HL-60 (cell line): ENCODE results near the gene HPS5.
A peak's percentile ranks its signal among the peaks of the same experiment; 100 is the strongest.

Source experiments
- DNase-seq, 2 experiments: peaks; one replicate each; pipeline ENCODE4 v3.0.0-alpha.2; 2010 to 2020; ENCODE audit warnings: low read depth in 1 of 2, low spot score in 1 of 2
- H3K27ac ChIP-seq: fragments of 250-450 bp; sonication (Bioruptor Pico); replicated peaks from 2 replicates; pipeline ENCODE4 v1.5.1; 2020; ENCODE audit warnings: mild to moderate bottlenecking, moderate library complexity
- H3K27me3 ChIP-seq: fragments of 250-450 bp; sonication (Bioruptor Pico); 2 replicates; pipeline ENCODE4 v1.5.1; 2021; ENCODE audit warnings: mild to moderate bottlenecking, moderate library complexity; ENCODE audit not compliant: insufficient read depth, poor library complexity, severe bottlenecking
- H3K4me3 ChIP-seq: replicated peaks from 2 replicates; pipeline ENCODE4 v1.5.1; 2011; ENCODE audit warnings: mild to moderate bottlenecking, control low read depth, low read length; ENCODE audit not compliant: insufficient read depth
- GABPA ChIP-seq: IDR thresholded peaks from 2 replicates; pipeline ENCODE4 v1.6.1; 2012; ENCODE audit warnings: low read depth
- POLR2AphosphoS5 ChIP-seq: IDR thresholded peaks from 2 replicates; pipeline ENCODE4 v1.6.1; 2012; ENCODE audit warnings: low read depth
- SPI1 ChIP-seq: IDR thresholded peaks from 2 replicates; pipeline ENCODE4 v1.6.1; 2012; ENCODE audit warnings: low read depth, mild to moderate bottlenecking, borderline replicate concordance
- TF ChIP-seq, protein P1 (sequence below): IDR thresholded peaks from 2 replicates; pipeline ENCODE4 v1.6.1; 2012; ENCODE audit warnings: low read depth; ENCODE audit not compliant: insufficient replicate concordance
- TF ChIP-seq, protein P2 (sequence below): IDR thresholded peaks from one replicate; pipeline ENCODE4 v1.5.1; 2011; ENCODE audit warnings: low read length, control low read depth, inconsistent platforms; ENCODE audit not compliant: insufficient read depth

HPS5 gene

DNA sequence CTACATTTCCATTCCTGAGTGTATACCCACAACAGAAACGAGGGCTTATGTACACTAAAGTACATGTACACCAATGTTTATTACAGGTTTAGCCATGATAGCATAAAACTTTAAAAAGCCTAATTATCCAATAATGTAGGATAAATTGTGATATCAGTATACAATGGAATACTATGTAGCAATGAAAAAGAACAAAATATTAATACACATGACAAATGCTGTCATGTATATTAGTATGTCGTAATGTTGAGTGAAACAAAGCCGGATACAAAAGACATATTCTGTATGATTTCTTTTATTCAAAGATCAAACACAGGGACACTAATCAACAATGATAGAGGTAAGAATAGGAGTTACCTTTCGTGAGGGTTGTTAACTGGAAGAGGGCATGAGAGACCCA lies 88.0 kb downstream of the HPS5 start:
- H3K27me3 ChIP-seq = peaks cover 2% of the 10 kb centered on the region
- TF ChIP-seq SPI1 = no peak
- TF ChIP-seq POLR2AphosphoS5 = no peak
- TF ChIP-seq, protein P1, sequence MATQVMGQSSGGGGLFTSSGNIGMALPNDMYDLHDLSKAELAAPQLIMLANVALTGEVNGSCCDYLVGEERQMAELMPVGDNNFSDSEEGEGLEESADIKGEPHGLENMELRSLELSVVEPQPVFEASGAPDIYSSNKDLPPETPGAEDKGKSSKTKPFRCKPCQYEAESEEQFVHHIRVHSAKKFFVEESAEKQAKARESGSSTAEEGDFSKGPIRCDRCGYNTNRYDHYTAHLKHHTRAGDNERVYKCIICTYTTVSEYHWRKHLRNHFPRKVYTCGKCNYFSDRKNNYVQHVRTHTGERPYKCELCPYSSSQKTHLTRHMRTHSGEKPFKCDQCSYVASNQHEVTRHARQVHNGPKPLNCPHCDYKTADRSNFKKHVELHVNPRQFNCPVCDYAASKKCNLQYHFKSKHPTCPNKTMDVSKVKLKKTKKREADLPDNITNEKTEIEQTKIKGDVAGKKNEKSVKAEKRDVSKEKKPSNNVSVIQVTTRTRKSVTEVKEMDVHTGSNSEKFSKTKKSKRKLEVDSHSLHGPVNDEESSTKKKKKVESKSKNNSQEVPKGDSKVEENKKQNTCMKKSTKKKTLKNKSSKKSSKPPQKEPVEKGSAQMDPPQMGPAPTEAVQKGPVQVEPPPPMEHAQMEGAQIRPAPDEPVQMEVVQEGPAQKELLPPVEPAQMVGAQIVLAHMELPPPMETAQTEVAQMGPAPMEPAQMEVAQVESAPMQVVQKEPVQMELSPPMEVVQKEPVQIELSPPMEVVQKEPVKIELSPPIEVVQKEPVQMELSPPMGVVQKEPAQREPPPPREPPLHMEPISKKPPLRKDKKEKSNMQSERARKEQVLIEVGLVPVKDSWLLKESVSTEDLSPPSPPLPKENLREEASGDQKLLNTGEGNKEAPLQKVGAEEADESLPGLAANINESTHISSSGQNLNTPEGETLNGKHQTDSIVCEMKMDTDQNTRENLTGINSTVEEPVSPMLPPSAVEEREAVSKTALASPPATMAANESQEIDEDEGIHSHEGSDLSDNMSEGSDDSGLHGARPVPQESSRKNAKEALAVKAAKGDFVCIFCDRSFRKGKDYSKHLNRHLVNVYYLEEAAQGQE = no peak
- TF ChIP-seq GABPA = no peak
- TF ChIP-seq, protein P2, sequence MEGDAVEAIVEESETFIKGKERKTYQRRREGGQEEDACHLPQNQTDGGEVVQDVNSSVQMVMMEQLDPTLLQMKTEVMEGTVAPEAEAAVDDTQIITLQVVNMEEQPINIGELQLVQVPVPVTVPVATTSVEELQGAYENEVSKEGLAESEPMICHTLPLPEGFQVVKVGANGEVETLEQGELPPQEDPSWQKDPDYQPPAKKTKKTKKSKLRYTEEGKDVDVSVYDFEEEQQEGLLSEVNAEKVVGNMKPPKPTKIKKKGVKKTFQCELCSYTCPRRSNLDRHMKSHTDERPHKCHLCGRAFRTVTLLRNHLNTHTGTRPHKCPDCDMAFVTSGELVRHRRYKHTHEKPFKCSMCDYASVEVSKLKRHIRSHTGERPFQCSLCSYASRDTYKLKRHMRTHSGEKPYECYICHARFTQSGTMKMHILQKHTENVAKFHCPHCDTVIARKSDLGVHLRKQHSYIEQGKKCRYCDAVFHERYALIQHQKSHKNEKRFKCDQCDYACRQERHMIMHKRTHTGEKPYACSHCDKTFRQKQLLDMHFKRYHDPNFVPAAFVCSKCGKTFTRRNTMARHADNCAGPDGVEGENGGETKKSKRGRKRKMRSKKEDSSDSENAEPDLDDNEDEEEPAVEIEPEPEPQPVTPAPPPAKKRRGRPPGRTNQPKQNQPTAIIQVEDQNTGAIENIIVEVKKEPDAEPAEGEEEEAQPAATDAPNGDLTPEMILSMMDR = no peak
- no peak overlapping the region for H3K4me3 ChIP-seq
- no peak overlapping the region for H3K27ac ChIP-seq
- DNase-seq = no peak

- Histone ChIP-seq H3K27ac (no peak overlapping the region), H3K4me3 (no peak overlapping the region), H3K27me3 (no peaks in the 10 kb centered on the region)
- DNase-seq = no peak
- TF ChIP-seq SPI1 = no peak
- TF ChIP-seq POLR2AphosphoS5 = no peak
- TF ChIP-seq, protein P2 = no peak
- TF ChIP-seq, protein P1 = no peak
- TF ChIP-seq GABPA = no peak
These were observed 91.1 kb downstream of the HPS5 start for GRCh38 chr11:18230859-18231258.

- H3K27ac ChIP-seq = no peak overlapping the region
- TF ChIP-seq POLR2AphosphoS5 (no peak), SPI1 (peak; percentile 82), GABPA (no peak)
- TF ChIP-seq, protein P2 = no peak
- TF ChIP-seq, protein P1 = no peak
- peak; percentile 8 to 38 for DNase-seq
- no peak overlapping the region for H3K4me3 ChIP-seq
- no peaks in the 10 kb centered on the region for H3K27me3 ChIP-seq
These were observed 92.4 kb downstream of the HPS5 start for GRCh38 chr11:18229501-18229900.
